Stomach (tissue), 9 donors: ENCODE data around the gene RUNX1. TPM values are rescaled to one million over a fixed set of nuclear protein-coding genes. Genes with fewer than 3 reads are reported as not detected.

Experiments
- DNase-seq, 2 donors: peaks; one replicate each; pipeline versions ENCODE4 v3.0.0 to v3.0.0-alpha.2; 2013 to 2019
- H3K27ac ChIP-seq, 5 donors: fragments of 200-600 bp in 4 of 5; sonication (generic) in 4 of 5; one replicate each; pipeline ENCODE4 v1.5.1; 2013 to 2019; ENCODE audit warnings: mild to moderate bottlenecking in 1 of 5, moderate library complexity in 1 of 5
- H3K27me3 ChIP-seq, 3 donors: fragments of 200-600 bp; sonication (generic); one replicate each; pipeline ENCODE4 v1.5.1; 2017 to 2019; ENCODE audit warnings: mixed run types in 1 of 3
- H3K36me3 ChIP-seq, 4 donors: fragments of 200-600 bp; sonication (generic); 1 replicate in 3 of 4; 2 replicates in 1 of 4; pipeline ENCODE4 v1.5.1; 2016 to 2019
- H3K4me1 ChIP-seq, 4 donors: fragments of 200-600 bp; sonication (generic); one replicate each; pipeline ENCODE4 v1.5.1; 2016 to 2019
- H3K4me3 ChIP-seq, 4 donors: fragments of 200-600 bp; sonication (generic) in 3 of 4; one replicate each; pipeline ENCODE4 v1.5.1; 2016 to 2019; ENCODE audit warnings: mild to moderate bottlenecking in 1 of 4
- H3K9me3 ChIP-seq, 4 donors: fragments of 200-600 bp; sonication (generic); one replicate each; pipeline ENCODE4 v1.5.1; 2016 to 2019
- EP300 ChIP-seq: sonication (generic); formaldehyde crosslinking; IDR thresholded peaks from one replicate; pipeline ENCODE4 v1.6.1; 2017; ENCODE audit warnings: antibody characterized with exemption
- POLR2A ChIP-seq, 4 donors: fragments of 450-650 bp; IDR thresholded peaks; one replicate each; pipeline ENCODE4 v1.6.1; 2016; ENCODE audit warnings: antibody characterized with exemption in 4 of 4, control low read depth in 2 of 4, mild to moderate bottlenecking in 1 of 4, moderate library complexity in 1 of 4
- POLR2AphosphoS5 ChIP-seq, 3 donors: sonication (generic); formaldehyde crosslinking; IDR thresholded peaks; one replicate each; pipeline ENCODE4 v1.6.1; 2016; ENCODE audit warnings: antibody characterized with exemption in 3 of 3
- WGBS, 5 donors: extraction: QIAGEN DNeasy Blood & Tissue Kit in 3 of 5; methylation state at CpG; one replicate each; pipeline versions ENCODE4 v1.1.5 to v1.1.7; 2013 to 2018; 5-methylcytosine and 5-hydroxymethylcytosine counted together
- intact Hi-C: fragments of 100-400 bp; cut with DNase I; formaldehyde crosslinking; loops from one replicate; pipeline ENCODE4 v1.15.1; 2023; ENCODE audit warnings: low total_unique reads
- polyA plus RNA-seq, 3 donors: library from polyadenylated mRNA; stranded (reverse); fragments of 200-250 nt; gene quantifications; one replicate each; pipeline ENCODE4 v1.2.3, GENCODE V29; 2013
- total RNA-seq, 5 donors: library from RNA; depleted of rRNA; stranded (reverse); fragments of >200 nt; gene quantifications; one replicate each; pipeline versions ENCODE4 v1.1.0 to v1.2.3, GENCODE V29; 2014 to 2016
- TF ChIP-seq, protein P1 (sequence below), 7 experiments: fragments of 450-650 bp in 4 of 7; fragments of 200-600 bp in 3 of 7; sonication (generic) in 3 of 7; IDR thresholded peaks; one replicate each; pipeline ENCODE4 v1.5.1; 2016 to 2019; ENCODE audit warnings: antibody characterized with exemption in 7 of 7, control low read depth in 2 of 7, mild to moderate bottlenecking in 1 of 7
- donor health status: healthy with polysubstance abuse.
- donor health status: Bipolar disorder and iron deficiency.
- donor health status: healthy.

RUNX1 gene
- total and polyA plus RNA-seq, 8 donors = 8.0 to 213 (median 40.0) TPM

DNA sequence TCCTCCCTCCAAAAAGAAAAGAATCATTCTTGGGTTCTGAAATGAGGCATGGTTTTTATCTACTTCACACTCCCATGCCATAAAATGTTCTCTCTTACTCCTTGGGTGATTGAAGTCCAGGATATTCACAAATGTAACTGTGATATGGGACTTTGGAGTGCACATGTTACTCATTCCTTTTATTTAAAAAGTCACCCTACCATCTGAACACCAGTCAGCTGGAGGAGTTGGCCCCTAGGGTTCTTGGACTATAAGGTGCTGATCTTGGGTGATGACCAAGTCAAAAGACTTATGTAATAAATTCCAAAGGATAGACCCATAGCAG, 251.9 kb downstream of the RUNX1 start:
- intact Hi-C loops = no loop called here
- Histone ChIP-seq H3K4me1 (peaks cover 43 to 72% (median 51%) of the 10 kb centered on the region in 4 donors), H3K27ac (peak overlapping the region; percentile 61 to 89 (median 72)), H3K4me3 (no peak overlapping the region), H3K36me3 (peaks cover 15 to 65% (median 35%) of the 10 kb centered on the region in 4 donors), H3K9me3 (no peaks in the 10 kb centered on the region), H3K27me3 (no peaks in the 10 kb centered on the region)
- no peak for DNase-seq
- TF ChIP-seq POLR2A (IDR thresholded peaks at IDR 0.05) = no peak
- TF ChIP-seq, protein P1, sequence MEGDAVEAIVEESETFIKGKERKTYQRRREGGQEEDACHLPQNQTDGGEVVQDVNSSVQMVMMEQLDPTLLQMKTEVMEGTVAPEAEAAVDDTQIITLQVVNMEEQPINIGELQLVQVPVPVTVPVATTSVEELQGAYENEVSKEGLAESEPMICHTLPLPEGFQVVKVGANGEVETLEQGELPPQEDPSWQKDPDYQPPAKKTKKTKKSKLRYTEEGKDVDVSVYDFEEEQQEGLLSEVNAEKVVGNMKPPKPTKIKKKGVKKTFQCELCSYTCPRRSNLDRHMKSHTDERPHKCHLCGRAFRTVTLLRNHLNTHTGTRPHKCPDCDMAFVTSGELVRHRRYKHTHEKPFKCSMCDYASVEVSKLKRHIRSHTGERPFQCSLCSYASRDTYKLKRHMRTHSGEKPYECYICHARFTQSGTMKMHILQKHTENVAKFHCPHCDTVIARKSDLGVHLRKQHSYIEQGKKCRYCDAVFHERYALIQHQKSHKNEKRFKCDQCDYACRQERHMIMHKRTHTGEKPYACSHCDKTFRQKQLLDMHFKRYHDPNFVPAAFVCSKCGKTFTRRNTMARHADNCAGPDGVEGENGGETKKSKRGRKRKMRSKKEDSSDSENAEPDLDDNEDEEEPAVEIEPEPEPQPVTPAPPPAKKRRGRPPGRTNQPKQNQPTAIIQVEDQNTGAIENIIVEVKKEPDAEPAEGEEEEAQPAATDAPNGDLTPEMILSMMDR (IDR thresholded peaks at IDR 0.05) = no peak
- no peak for TF ChIP-seq POLR2AphosphoS5 (IDR thresholded peaks at IDR 0.05)
- TF ChIP-seq EP300 = no peak

DNA sequence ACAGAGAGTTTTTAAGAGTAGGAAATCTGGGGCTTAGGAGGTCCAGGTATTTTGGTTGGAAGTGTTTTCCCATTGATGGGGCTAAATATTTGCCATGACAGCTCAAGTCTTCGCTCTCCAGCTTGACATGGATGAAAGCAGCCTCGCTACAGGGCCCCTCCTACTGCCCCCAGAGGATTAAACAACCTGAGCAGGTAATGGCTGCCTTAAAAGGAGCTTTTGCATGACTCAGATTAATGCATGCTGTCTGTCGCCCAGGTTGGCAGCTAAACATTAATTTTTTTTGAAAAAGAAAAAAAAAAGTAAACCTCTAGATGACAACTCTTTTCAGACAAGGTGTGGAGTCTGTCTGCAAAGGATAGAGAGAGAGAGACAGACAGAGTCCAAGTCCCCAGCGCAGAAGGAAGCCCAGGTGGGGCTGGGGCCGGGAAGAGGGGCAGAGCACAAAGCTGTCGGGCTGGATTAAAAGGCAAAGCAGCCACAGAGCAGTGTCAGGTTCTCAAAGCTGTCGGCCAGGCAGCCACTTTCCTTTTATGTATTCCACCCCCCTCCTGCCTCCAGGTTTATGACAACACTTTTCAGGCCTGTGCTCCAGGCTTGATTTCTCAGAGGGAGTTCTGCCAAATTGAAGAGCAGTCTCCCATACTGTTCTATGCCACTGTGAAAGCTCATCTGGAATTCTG, 252.4 kb downstream of the RUNX1 start:
- Histone ChIP-seq H3K9me3 (no peaks in the 10 kb centered on the region), H3K4me3 (no peak overlapping the region), H3K27me3 (no peaks in the 10 kb centered on the region), H3K27ac (peak overlapping the region; percentile 61 to 89 (median 72)), H3K36me3 (peaks cover 19 to 67% (median 39%) of the 10 kb centered on the region in 4 donors), H3K4me1 (peaks cover 40 to 68% (median 48%) of the 10 kb centered on the region in 4 donors)
- 48 to 65% (median 54%) methylated on average over 7 of the region's 7 CpGs for WGBS, 5 donors
- DNase-seq = peak in 1 of 2 donors; percentile 77
- TF ChIP-seq POLR2A (IDR thresholded peaks at IDR 0.05) (no peak), EP300 (no peak), POLR2AphosphoS5 (IDR thresholded peaks at IDR 0.05) (no peak)
- TF ChIP-seq, protein P1 (IDR thresholded peaks at IDR 0.05) = no peak
- intact Hi-C loops = no loop called here

DNA sequence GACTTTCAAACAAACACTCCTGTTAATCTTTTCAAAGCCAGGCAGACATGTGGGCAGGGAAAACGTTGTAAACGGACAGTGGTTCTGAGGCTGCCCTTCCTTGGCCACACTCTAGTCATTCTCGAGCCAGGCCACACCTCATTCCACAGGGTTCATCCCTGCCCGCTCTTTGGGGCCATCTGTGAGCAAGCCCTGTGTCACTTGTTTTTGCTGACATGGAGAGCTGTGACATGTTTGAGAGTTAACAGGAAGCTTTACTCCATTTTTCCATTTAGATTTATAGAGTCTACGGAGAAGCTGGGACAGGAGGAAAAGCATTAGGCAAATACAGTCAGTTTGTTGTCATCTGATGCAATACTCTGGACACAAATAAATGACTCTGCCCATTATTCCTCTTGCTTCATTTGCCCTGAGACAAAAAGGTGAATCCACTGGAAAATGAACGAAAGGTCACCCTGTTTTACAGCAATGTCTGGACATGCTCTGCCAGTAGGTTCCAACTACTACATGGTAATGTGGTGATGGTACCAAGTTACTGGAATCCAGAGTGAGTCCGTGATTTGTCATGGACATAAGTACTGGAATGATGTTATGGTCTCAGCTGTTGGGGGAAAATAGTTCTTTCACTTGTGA, 253.4 kb downstream of the RUNX1 start:
- Histone ChIP-seq H3K4me1 (peaks cover 37 to 68% (median 43%) of the 10 kb centered on the region in 4 donors), H3K4me3 (no peak overlapping the region), H3K27me3 (no peaks in the 10 kb centered on the region), H3K36me3 (peaks cover 19 to 73% (median 41%) of the 10 kb centered on the region in 4 donors), H3K9me3 (no peaks in the 10 kb centered on the region), H3K27ac (peak overlapping the region; percentile 70 to 89 (median 75))
- no peak for DNase-seq
- intact Hi-C loops = no loop called here
- WGBS, 5 donors = 38 to 45% (median 40%) methylated on average over 7 of the region's 7 CpGs
- TF ChIP-seq POLR2AphosphoS5 (IDR thresholded peaks at IDR 0.05) (peak in 1 of 3 donors; percentile 74), POLR2A (IDR thresholded peaks at IDR 0.05) (no peak)

DNA sequence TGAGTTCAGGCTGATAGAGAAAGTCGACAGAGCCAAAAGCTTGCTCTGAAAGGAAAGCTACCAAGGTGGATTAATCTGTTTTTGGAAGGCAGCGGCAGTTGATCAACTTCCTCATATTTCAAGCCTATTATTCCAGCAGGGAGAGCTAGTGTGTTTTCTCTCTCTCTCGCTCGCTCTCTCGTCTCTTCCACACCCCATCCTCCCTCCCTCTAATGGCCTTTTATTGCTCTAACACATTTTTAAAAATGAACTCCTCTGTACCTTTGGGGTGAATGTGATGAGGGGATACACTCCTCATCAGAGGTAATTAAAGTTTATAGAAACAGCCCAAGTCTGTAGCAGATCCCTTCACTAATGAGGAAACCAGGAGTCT, 253.9 kb downstream of the RUNX1 start:
- peaks cover 33 to 68% (median 40%) of the 10 kb centered on the region in 4 donors for H3K4me1 ChIP-seq
- no peaks in the 10 kb centered on the region for H3K9me3 ChIP-seq
- peak overlapping the region; percentile 70 to 89 (median 75) for H3K27ac ChIP-seq
- TF ChIP-seq EP300 (no peak), POLR2A (IDR thresholded peaks at IDR 0.05) (no peak), POLR2AphosphoS5 (IDR thresholded peaks at IDR 0.05) (peak in 1 of 3 donors; percentile 54)
- TF ChIP-seq, protein P1 (IDR thresholded peaks at IDR 0.05) = peak in 1 of 7 experiments; percentile 33
- H3K27me3 ChIP-seq = no peaks in the 10 kb centered on the region
- peak; percentile 38 to 77 for DNase-seq
- peaks cover 19 to 76% (median 41%) of the 10 kb centered on the region in 4 donors for H3K36me3 ChIP-seq
- H3K4me3 ChIP-seq = no peak overlapping the region
- WGBS, 5 donors = 9 to 24% (median 18%) methylated on average over 5 of the region's 5 CpGs
- intact Hi-C loops = no loop called here

DNA sequence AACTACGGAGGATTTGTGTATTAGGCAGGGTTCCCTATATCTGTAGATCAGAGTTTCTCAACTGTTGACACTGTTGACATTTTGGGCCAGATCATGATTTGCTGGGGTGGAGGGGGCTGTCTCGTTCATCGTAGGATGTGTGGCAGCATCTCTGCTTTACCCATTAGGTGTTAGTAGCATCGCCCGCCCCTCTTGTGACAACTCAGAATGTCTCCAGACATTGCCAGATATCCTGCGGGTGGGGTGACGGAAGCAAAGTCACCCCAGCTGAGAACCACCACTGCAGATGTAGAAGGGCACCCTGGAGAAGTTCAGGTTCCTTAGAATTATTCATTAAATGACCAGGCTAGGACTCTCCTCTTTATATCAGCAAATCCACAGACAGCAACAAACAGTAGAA, 254.4 kb downstream of the RUNX1 start:
- WGBS, 5 donors = 46 to 64% (median 53%) methylated on average over 5 to 7 of the region's 7 CpGs
- no peaks in the 10 kb centered on the region for H3K27me3 ChIP-seq
- H3K27ac ChIP-seq = peak overlapping the region; percentile 20 to 89 (median 72)
- no peak for DNase-seq
- intact Hi-C loops = no loop called here
- TF ChIP-seq, protein P1 (IDR thresholded peaks at IDR 0.05) = no peak
- TF ChIP-seq POLR2AphosphoS5 (IDR thresholded peaks at IDR 0.05) = no peak
- no peak for TF ChIP-seq EP300
- no peak for TF ChIP-seq POLR2A (IDR thresholded peaks at IDR 0.05)
- peaks cover 33 to 69% (median 36%) of the 10 kb centered on the region in 4 donors for H3K4me1 ChIP-seq
- H3K4me3 ChIP-seq = no peak overlapping the region
- H3K36me3 ChIP-seq = peaks cover 19 to 76% (median 41%) of the 10 kb centered on the region in 4 donors
- no peaks in the 10 kb centered on the region for H3K9me3 ChIP-seq
